H1 (cell line): Measurements from ENCODE around the gene RIN3. TPM values are rescaled to one million over a fixed set of nuclear protein-coding genes. Genes with fewer than 3 reads are reported as not detected.

Experiments
- CTCF ChIA-PET: fragments of 300-600 bp; sonication (Branson Sonifier 250); formaldehyde crosslinking; loops from one replicate; lab custom pipeline; 2021; ENCODE audit not compliant: partially characterized antibody; lab: Charles Lee
- POLR2A ChIA-PET: fragments of 300-600 bp; sonication (Branson Sonifier 250); formaldehyde crosslinking; loops from one replicate; lab custom pipeline; 2021; ENCODE audit warnings: inconsistent platforms; ENCODE audit not compliant: partially characterized antibody; lab: Charles Lee
- DNase-seq, 2 experiments: peaks; one replicate each; pipeline versions ENCODE4 v3.0.0 to v3.0.0-alpha.2; 2010 to 2022; ENCODE audit warnings: low spot score in 2 of 2, low read depth in 1 of 2, mixed read lengths in 1 of 2
- FAIRE-seq: peaks from 2 replicates; lab custom pipeline; 2011; peaks lifted over from hg19 to GRCh38; lab: Jason Lieb, UNC
- H2AFZ ChIP-seq: 2 replicates; pipeline ENCODE4 v1.8.1; 2012; ENCODE audit warnings: low read length, inconsistent platforms
- H2AK5ac ChIP-seq: 2 replicates; pipeline ENCODE4 v1.6.1; 2013; ENCODE audit warnings: low read depth, low read length
- H2BK120ac ChIP-seq: replicated peaks from 2 replicates; pipeline ENCODE3; 2013; ENCODE audit warnings: low read depth, low read length, inconsistent platforms
- H2BK12ac ChIP-seq: 2 replicates; pipeline ENCODE4 v1.6.1; 2013; ENCODE audit warnings: low read depth, low read length
- H2BK15ac ChIP-seq: 2 replicates; pipeline ENCODE4 v1.6.1; 2013; ENCODE audit warnings: low read length
- H2BK20ac ChIP-seq: 2 replicates; pipeline ENCODE4 v1.6.1; 2013; ENCODE audit warnings: low read length
- H2BK5ac ChIP-seq: 2 replicates; pipeline ENCODE4 v1.6.1; 2013; ENCODE audit warnings: low read depth, low read length
- H3K14ac ChIP-seq: 2 replicates; pipeline ENCODE4 v1.6.1; 2013; ENCODE audit warnings: inconsistent platforms; ENCODE audit not compliant: insufficient read length
- H3K18ac ChIP-seq: 2 replicates; pipeline ENCODE4 v1.6.1; 2013; ENCODE audit warnings: low read length; ENCODE audit errors: extremely low read depth
- H3K23ac ChIP-seq: 2 replicates; pipeline ENCODE4 v1.6.1; 2013; ENCODE audit warnings: inconsistent platforms; ENCODE audit not compliant: insufficient read length
- H3K23me2 ChIP-seq: 2 replicates; pipeline ENCODE4 v1.6.1; 2013; ENCODE audit warnings: low read depth, low read length
- H3K27ac ChIP-seq: 2 replicates; pipeline ENCODE4 v1.6.1; 2011; ENCODE audit warnings: low read depth, low read length, inconsistent platforms
- H3K27me3 ChIP-seq, 4 experiments: replicated peaks in 1 of 4; 1 replicate in 1 of 4; 2 replicates in 3 of 4; pipeline versions ENCODE4 v1.6.1 to v1.8.1; 2011 to 2013; ENCODE audit warnings: low read length in 3 of 4, mild to moderate bottlenecking in 3 of 4, inconsistent platforms in 2 of 4, mixed read lengths in 2 of 4, moderate library complexity in 1 of 4; ENCODE audit not compliant: control insufficient read depth in 3 of 4, insufficient read depth in 3 of 4; ENCODE audit errors: extremely low read depth in 1 of 4
- H3K36me3 ChIP-seq, 4 experiments: 2 replicates each; pipeline versions ENCODE4 v1.6.1 to v1.8.1; 2011 to 2013; ENCODE audit warnings: mild to moderate bottlenecking in 4 of 4, low read length in 3 of 4, moderate library complexity in 2 of 4, control low read depth in 1 of 4, inconsistent platforms in 1 of 4; ENCODE audit not compliant: insufficient read depth in 4 of 4, control insufficient read depth in 2 of 4
- H3K4ac ChIP-seq: replicated peaks from 2 replicates; pipeline ENCODE3; 2013; ENCODE audit warnings: low read length, low read depth, mixed read lengths, inconsistent platforms; ENCODE audit not compliant: insufficient read length
- H3K4me1 ChIP-seq, 4 experiments: replicated peaks in 1 of 4; 1 replicate in 1 of 4; 2 replicates in 3 of 4; pipeline versions ENCODE4 v1.6.1 to v1.8.1; 2011 to 2013; ENCODE audit warnings: low read length in 3 of 4, inconsistent platforms in 2 of 4, mixed read lengths in 1 of 4; ENCODE audit not compliant: insufficient read depth in 4 of 4, control insufficient read depth in 3 of 4
- H3K4me2 ChIP-seq, 2 experiments: 2 replicates each; pipeline versions ENCODE4 v1.6.1 to v1.8.1; 2011 to 2013; ENCODE audit warnings: low read depth in 2 of 2, low read length in 2 of 2, control low read depth in 1 of 2, inconsistent platforms in 1 of 2, mild to moderate bottlenecking in 1 of 2; ENCODE audit not compliant: insufficient read depth in 1 of 2
- H3K4me3 ChIP-seq, 4 experiments: fragments of 200-600, 300-600 bp in 1 of 4; sonication (generic), shearing (Covaris generic), sonication (Bioruptor Twin) in 1 of 4; 2 replicates each; pipeline versions ENCODE4 v1.5.1 to v1.8.1; 2011 to 2016; ENCODE audit warnings: low read length in 4 of 4, low read depth in 3 of 4, control low read depth in 2 of 4, inconsistent platforms in 2 of 4, mild to moderate bottlenecking in 2 of 4, mixed read lengths in 1 of 4, moderate library complexity in 1 of 4; ENCODE audit not compliant: insufficient read depth in 2 of 4; ENCODE audit errors: extremely low read depth in 1 of 4
- H3K56ac ChIP-seq: replicated peaks from 2 replicates; pipeline ENCODE3; 2013; ENCODE audit warnings: low read depth, mild to moderate bottlenecking, mixed read lengths, low read length, inconsistent platforms; ENCODE audit not compliant: insufficient read length
- H3K79me1 ChIP-seq: 2 replicates; pipeline ENCODE4 v1.6.1; 2013; ENCODE audit warnings: low read depth, low read length, control low read depth
- H3K79me2 ChIP-seq, 2 experiments: 2 replicates each; pipeline versions ENCODE4 v1.6.1 to v1.8.1; 2012 to 2013; ENCODE audit warnings: low read length in 2 of 2, mild to moderate bottlenecking in 2 of 2, inconsistent platforms in 1 of 2; ENCODE audit not compliant: insufficient read depth in 2 of 2, control insufficient read depth in 1 of 2
- H3K9ac ChIP-seq, 4 experiments: replicated peaks in 1 of 4; 1 replicate in 1 of 4; 2 replicates in 3 of 4; pipeline versions ENCODE4 v1.6.1 to v1.8.1; 2011 to 2013; ENCODE audit warnings: low read depth in 3 of 4, low read length in 3 of 4, control low read depth in 2 of 4, mild to moderate bottlenecking in 2 of 4, moderate library complexity in 2 of 4, inconsistent platforms in 1 of 4; ENCODE audit errors: extremely low read depth in 1 of 4
- H3K9me3 ChIP-seq, 2 experiments: 2 replicates each; pipeline versions ENCODE4 v1.6.1 to v1.8.1; 2012 to 2013; ENCODE audit warnings: mild to moderate bottlenecking in 2 of 2, moderate library complexity in 2 of 2, control low read depth in 1 of 2, inconsistent platforms in 1 of 2, low read depth in 1 of 2, low read length in 1 of 2, mixed read lengths in 1 of 2; ENCODE audit not compliant: insufficient read depth in 2 of 2
- H4K20me1 ChIP-seq, 2 experiments: replicated peaks in 1 of 2; 2 replicates each; pipeline versions ENCODE3 to v1.8.1; 2011 to 2013; ENCODE audit warnings: inconsistent platforms in 2 of 2, low read length in 2 of 2, mild to moderate bottlenecking in 1 of 2; ENCODE audit not compliant: insufficient read depth in 2 of 2, control insufficient read depth in 1 of 2
- H4K5ac ChIP-seq: 2 replicates; pipeline ENCODE4 v1.6.1; 2013; ENCODE audit warnings: low read length, low read depth, mixed read lengths, inconsistent platforms; ENCODE audit not compliant: insufficient read length
- H4K8ac ChIP-seq: 2 replicates; pipeline ENCODE4 v1.8.0; 2013; ENCODE audit warnings: mild to moderate bottlenecking, moderate library complexity, low read length, inconsistent platforms; ENCODE audit not compliant: insufficient read depth; ENCODE audit errors: extremely low read depth
- H4K91ac ChIP-seq: replicated peaks from 2 replicates; pipeline ENCODE3; 2013; ENCODE audit warnings: low read length, mixed read lengths, inconsistent platforms; ENCODE audit not compliant: insufficient read length
- ATF3 ChIP-seq: IDR thresholded peaks from 2 replicates; pipeline ENCODE4 v1.6.1; 2011; ENCODE audit warnings: low read depth, mild to moderate bottlenecking, low read length; ENCODE audit not compliant: insufficient read depth
- BRCA1 ChIP-seq: IDR thresholded peaks from 2 replicates; pipeline ENCODE4 v1.6.1; 2012; ENCODE audit warnings: low read depth, low read length, improper control_type of control experiment
- CEBPB ChIP-seq: IDR thresholded peaks from 2 replicates; pipeline ENCODE4 v1.6.1; 2012; ENCODE audit warnings: low read depth, low read length
- CREB1 ChIP-seq: IDR thresholded peaks from 2 replicates; pipeline ENCODE4 v1.6.1; 2012; ENCODE audit warnings: inconsistent platforms
- MAX ChIP-seq: IDR thresholded peaks from 2 replicates; pipeline ENCODE4 v1.6.1; 2012; ENCODE audit warnings: inconsistent platforms
- RAD21 ChIP-seq, 2 experiments: IDR thresholded peaks in 1 of 2; conservative IDR thresholded peaks in 1 of 2; 2 replicates each; pipeline ENCODE4 v1.6.1; 2011; ENCODE audit warnings: low read depth in 2 of 2, low read length in 2 of 2, improper control_type of control experiment in 1 of 2, inconsistent platforms in 1 of 2, mild to moderate bottlenecking in 1 of 2, moderate library complexity in 1 of 2
- RBBP5 ChIP-seq: IDR thresholded peaks from 2 replicates; pipeline ENCODE4 v1.7.1; 2012; ENCODE audit warnings: low read depth, mild to moderate bottlenecking, inconsistent platforms, low read length, moderate library complexity, borderline replicate concordance
- SIN3A ChIP-seq, 2 experiments: IDR thresholded peaks in 1 of 2; conservative IDR thresholded peaks in 1 of 2; 2 replicates each; pipeline ENCODE4 v1.6.1; 2011 to 2012; ENCODE audit warnings: low read length in 2 of 2, improper control_type of control experiment in 1 of 2, low read depth in 1 of 2, mild to moderate bottlenecking in 1 of 2
- SP1 ChIP-seq: IDR thresholded peaks from 2 replicates; pipeline ENCODE4 v1.6.1; 2011; ENCODE audit warnings: low read depth, low read length
- ZNF274 ChIP-seq: IDR thresholded peaks from 2 replicates; pipeline ENCODE4 v1.7.0; 2012; ENCODE audit warnings: low read length, borderline replicate concordance; ENCODE audit errors: extremely low read depth
- WGBS, 2 experiments: shearing (Covaris generic) in 1 of 2; methylation state at CpG; one replicate each; pipeline versions ENCODE4 v1.1.6 to v1.1.7; 2013 to 2015; ENCODE audit warnings: low lambda C conversion rate in 2 of 2, mixed read lengths in 2 of 2, inconsistent platforms in 1 of 2, low coverage in 1 of 2, missing lambda C conversion rate in 1 of 2; ENCODE audit not compliant: insufficient replicate concordance in 2 of 2, insufficient coverage in 1 of 2, insufficient read length in 1 of 2; ENCODE audit errors: extremely low coverage in 1 of 2, missing lambda C conversion rate in 1 of 2; 5-methylcytosine and 5-hydroxymethylcytosine counted together
- polyA plus RNA-seq, 7 experiments: library from polyadenylated mRNA; depleted of rRNA in 3 of 7; stranded (reverse) in 5 of 7; unstranded in 2 of 7; fragments of >200 nt in 5 of 7; fragments of 200-250 nt in 2 of 7; gene quantifications; 1 replicate in 5 of 7; 2 replicates in 1 of 7; 4 replicates in 1 of 7; pipeline versions ENCODE4 v1.2.1 to v1.2.3, GENCODE V29; 2011 to 2013; ENCODE audit warnings: missing spikeins in 2 of 7, mixed read lengths in 2 of 7
- total RNA-seq: library from RNA; stranded (reverse); fragmentation: NEBNext Ultra II Directional; extraction: Animal tissue kit (Norgen Biotek cat#: 25700); gene quantifications from 2 replicates; pipeline ENCODE4 v1.2.1, GENCODE V29; 2021

RIN3 gene
- total and polyA plus RNA-seq, 2 of the 8 experiments (the other 6 are each of a cell fraction or from before 2014, with no cell fraction given), result 0.59 to 1.5 TPM

- Histone ChIP-seq H4K8ac (no peak overlapping the region), H3K36me3 (no peaks in the 10 kb centered on the region), H3K4me1 (0 out of 7 replicates have a peak, but pooled peaks cover 0 to 2% (median under 1%) of the 10 kb centered on the region in 4 experiments), H2BK5ac (no peak overlapping the region; the same call in 1 of the 2 replicates), H2AFZ (no peak overlapping the region), H3K9me3 (no peaks in the 10 kb centered on the region), H2AK5ac (no peak overlapping the region), H2BK15ac (0 out of 2 replicates have a peak overlapping the region, but pooled peaks have one; percentile 81), H2BK120ac (no peak overlapping the region), H3K27me3 (peaks cover 3 to 24% (median 13%) of the 10 kb centered on the region in 4 experiments; a peak in 6 of 7 replicates), H4K20me1 (no peaks in the 10 kb centered on the region), H3K4ac (no peak overlapping the region), H3K18ac (no peak overlapping the region), H3K27ac (no peak overlapping the region), H3K14ac (no peak overlapping the region), H3K4me2 (no peak overlapping the region), H3K79me1 (no peaks in the 10 kb centered on the region), H3K4me3 (no peak overlapping the region), H2BK20ac (no peak overlapping the region), H3K23ac (no peak overlapping the region), H4K5ac (no peak overlapping the region), H3K9ac (no peak overlapping the region), H2BK12ac (no peak overlapping the region), H3K79me2 (no peaks in the 10 kb centered on the region), H3K56ac (no peak overlapping the region), H4K91ac (no peak overlapping the region), H3K23me2 (peaks cover 6% of the 10 kb centered on the region; the same call in 1 of the 2 replicates)
- CTCF ChIA-PET, result interaction anchor here (0.6 to 1.2 kb wide), 3 partner anchors 59 to 867 kb away, joined by 3 to 4 read pairs (median 3); no protein-coding TSS in a partner anchor
- DNase-seq, result no peak
- FAIRE-seq, result no peak
- WGBS, 2 experiments, result 89% methylated on average over 19 of the region's 20 CpGs; no CpG with 5 or more reads in 1 of the 2 experiments
- POLR2A ChIA-PET, result no interaction called here
- no peak for TF ChIP-seq BRCA1
- no peak for TF ChIP-seq RAD21 (IDR thresholded peaks at IDR 0.05 in 1 of 2, conservative IDR thresholded peaks at IDR 0.05 in 1 of 2; ENCODE audit: low read depth in 2 of 2, low read length in 2 of 2)
- no peak for TF ChIP-seq ATF3
- no peak for TF ChIP-seq RBBP5
- TF ChIP-seq CREB1, result no peak
- TF ChIP-seq CEBPB, result no peak
- no peak for TF ChIP-seq MAX
- TF ChIP-seq SIN3A (conservative IDR thresholded peaks at IDR 0.05 in 1 of 2, IDR thresholded peaks at IDR 0.05 in 1 of 2; ENCODE audit: low read depth in 1 of 2, low read length in 2 of 2), result no peak
- no peak for TF ChIP-seq SP1
- no peak for TF ChIP-seq ZNF274
Observed at GRCh38 chr14:92519246-92520101, 5.9 kb downstream of the RIN3 start.
